ENCODE data around the gene ZFAND5.

DNA sequence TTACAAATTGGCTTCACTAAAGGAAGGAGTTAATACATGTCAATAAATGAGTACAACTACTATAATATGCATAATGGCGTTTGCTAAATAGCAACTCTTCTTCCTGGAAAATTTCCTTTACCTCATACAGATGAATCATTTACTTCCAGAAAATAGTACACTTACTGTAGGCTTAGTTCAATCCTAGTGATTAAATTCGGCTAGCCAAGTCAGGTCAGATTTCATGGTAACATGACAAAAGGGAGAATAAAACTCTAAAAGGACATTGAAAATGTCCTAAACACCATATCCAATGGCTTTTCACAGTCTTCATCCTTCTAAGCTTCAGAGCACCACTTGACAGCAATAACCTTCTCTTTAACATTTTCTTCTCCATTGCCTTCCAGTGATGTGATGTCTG lies 42.1 kb upstream of the ZFAND5 start:
- TF ChIP-seq POLR2A (IDR thresholded peaks at IDR 0.05; ENCODE audit: low read depth, low read length) = no peak
- TF ChIP-seq TAF1 (IDR thresholded peaks at IDR 0.05; ENCODE audit: borderline replicate concordance, low read depth, low read length) = no peak
